Tibial nerve (tissue), 4 donors: ENCODE results near the gene MAML2.

Experiments used
- EP300 ChIP-seq, 2 donors: sonication (generic); formaldehyde crosslinking; IDR thresholded peaks; one replicate each; pipeline ENCODE4 v1.6.1; 2017; ENCODE audit warnings: antibody characterized with exemption in 2 of 2, mild to moderate bottlenecking in 1 of 2
- POLR2A ChIP-seq, 2 donors: fragments of 450-650 bp; IDR thresholded peaks; one replicate each; pipeline ENCODE4 v1.6.1; 2017; ENCODE audit warnings: antibody characterized with exemption in 2 of 2, mild to moderate bottlenecking in 2 of 2, moderate library complexity in 2 of 2
- TF ChIP-seq, protein P1 (sequence below), 5 experiments: fragments of 200-600 bp in 3 of 5; fragments of 450-650 bp in 2 of 5; sonication (generic) in 3 of 5; IDR thresholded peaks; one replicate each; pipeline ENCODE4 v1.5.1; 2016 to 2019; ENCODE audit warnings: antibody characterized with exemption in 5 of 5, mild to moderate bottlenecking in 3 of 5, moderate library complexity in 2 of 5

DNA sequence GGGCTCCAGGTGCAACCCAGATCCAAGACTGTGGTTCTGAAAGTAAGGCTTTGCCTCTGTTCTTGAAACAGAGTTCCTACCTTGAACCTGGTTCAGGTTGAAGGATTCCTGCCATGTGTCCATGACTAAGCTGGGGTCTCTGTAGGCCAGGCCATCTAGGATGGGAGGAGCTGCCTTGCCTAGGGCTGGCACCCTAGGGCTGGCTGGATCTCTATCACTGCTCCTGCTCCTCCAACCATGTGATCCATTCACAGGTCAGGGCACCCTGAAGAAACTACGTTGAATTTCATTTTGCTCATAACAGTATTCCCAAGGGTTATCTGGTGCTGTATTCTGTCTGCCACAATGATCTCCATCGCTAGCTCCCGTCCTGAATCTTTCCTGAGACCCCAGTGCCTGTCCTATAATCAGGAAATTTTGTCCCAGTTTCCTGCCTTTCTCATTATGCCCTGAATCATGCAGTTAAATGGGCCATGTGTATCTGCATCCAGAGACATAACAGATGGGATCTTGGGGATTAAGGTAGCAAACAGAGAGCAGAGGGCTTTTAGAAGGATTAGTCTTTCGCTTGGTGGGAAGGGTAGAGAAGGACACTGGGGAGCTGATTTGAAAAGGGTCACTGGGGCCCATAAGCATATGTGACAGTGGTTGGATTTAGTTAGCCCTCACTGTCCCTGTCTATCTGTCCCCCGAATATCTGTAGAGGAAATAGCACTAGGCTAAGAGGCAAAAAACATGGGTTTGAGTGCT, 320.9 kb downstream of the MAML2 start:
- TF ChIP-seq, protein P1, sequence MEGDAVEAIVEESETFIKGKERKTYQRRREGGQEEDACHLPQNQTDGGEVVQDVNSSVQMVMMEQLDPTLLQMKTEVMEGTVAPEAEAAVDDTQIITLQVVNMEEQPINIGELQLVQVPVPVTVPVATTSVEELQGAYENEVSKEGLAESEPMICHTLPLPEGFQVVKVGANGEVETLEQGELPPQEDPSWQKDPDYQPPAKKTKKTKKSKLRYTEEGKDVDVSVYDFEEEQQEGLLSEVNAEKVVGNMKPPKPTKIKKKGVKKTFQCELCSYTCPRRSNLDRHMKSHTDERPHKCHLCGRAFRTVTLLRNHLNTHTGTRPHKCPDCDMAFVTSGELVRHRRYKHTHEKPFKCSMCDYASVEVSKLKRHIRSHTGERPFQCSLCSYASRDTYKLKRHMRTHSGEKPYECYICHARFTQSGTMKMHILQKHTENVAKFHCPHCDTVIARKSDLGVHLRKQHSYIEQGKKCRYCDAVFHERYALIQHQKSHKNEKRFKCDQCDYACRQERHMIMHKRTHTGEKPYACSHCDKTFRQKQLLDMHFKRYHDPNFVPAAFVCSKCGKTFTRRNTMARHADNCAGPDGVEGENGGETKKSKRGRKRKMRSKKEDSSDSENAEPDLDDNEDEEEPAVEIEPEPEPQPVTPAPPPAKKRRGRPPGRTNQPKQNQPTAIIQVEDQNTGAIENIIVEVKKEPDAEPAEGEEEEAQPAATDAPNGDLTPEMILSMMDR (IDR thresholded peaks at IDR 0.05) = no peak
- TF ChIP-seq POLR2A (IDR thresholded peaks at IDR 0.05) (no peak), EP300 (IDR thresholded peaks at IDR 0.05) (no peak)
